ENCODE data around the gene GTF3C1.
"Not testable (repeated sequence)": the region's sequence is repeated elsewhere in the genome, so short reads cannot be mapped to it uniquely, and the experiment has no call there.

GTF3C1 gene

DNA sequence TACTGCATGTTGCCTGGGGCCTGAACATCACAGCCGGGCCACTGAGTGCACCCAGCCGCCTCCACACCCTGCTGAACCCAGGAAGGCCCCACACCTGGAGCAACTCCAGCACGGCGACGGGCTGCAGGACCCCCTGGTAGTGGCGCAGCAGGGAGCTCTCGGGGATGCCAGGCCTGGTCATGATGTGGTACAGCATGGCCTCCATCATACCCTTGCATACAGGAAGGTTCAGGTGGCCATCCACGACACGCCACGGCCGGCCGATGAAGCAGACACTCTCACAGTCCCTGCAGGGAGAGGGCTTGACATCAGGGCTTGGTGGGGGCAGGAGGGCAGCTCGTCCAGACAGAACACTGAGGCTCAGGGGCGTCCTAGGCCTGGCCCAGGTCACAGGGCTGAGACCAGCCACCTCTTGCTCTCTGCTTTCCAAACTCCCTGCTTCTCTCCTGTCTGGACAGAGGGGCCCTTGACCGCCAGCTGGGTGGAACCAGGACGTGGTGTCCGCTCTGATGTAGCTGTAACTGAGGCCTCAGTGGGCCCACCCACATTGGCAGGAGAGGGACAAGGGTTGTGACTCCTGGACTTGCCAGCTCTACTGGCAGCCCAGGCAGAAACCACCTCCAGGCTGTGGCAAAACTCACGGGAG lies 87.4 kb downstream of the GTF3C1 start:
- no peak for DNase-seq (ENCODE audit: low read depth)

DNA sequence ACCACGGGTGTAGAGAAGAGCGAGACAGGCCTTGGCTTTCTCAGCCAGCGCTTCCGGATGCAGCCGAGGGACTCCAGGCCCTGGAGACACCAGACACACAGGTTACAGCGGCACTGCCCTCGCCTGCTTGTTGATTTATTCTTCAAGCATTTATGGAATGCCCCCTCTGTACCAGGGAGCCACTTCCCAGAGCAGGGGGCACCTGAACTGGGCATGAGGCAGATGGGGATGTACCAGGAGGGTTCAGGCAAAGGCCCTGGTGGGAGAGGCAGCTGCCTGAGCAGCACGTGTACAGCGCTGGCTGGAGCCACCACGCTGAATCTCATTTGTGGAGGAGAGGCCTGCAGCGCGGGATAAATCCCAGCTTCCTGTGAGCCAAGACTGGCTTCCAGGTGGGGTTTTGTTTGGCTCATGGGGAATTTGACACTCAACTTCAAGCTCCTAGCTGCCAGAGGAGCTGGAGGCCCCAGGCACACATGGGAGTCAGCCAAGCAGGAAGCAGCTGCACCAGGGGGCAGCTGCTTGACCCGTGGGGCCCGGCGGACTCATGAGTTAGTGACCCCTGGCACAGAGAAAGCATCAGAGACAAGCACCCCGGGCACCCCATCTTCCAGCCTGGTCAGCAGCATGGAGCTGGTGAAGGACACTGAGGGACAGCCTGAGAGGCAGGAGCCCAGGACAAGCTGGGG lies 88.1 kb downstream of the GTF3C1 start:
- no peak for DNase-seq (ENCODE audit: low read depth)

DNA sequence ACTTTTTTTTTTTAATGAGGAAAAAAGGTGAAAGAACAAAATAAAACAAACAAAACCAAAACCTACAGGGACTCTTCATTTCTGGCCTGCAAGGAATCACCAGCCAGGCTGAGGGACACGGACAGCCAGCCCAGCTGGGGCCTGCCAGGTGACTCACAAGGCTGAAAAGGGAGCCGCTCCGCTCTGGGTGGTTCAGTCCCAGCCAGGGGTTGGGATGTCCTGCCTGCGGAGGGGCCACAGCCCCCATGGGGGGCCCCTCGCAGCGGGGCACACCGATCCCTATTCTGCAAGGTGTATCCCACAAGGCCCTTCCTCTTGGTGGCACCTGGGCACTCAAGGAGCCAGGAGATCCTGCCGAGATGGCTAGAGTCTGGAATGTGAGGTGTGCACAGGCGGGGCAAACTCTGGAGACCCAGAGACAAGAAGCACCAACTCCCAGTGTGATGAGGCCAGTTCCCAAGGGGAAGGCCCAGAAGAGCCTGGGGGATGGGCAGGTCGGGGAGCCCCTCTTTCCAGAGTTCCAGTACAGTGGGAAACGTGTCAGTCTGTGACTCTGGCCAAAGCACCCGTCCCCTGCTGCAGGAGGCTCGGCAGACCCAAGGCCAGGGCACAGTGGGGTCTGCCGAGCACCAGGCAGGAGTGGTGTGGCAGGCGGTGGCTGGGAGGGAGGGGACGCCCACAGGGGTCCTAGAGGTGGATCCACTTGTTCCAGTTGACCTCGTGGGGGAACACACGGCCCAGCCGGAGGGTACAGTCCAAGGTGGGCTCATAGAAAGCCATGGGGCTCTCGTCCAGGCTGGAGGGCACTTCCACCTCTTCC lies 88.8 kb downstream of the GTF3C1 start:
- DNase-seq (ENCODE audit: low read depth), result no peak

DNA sequence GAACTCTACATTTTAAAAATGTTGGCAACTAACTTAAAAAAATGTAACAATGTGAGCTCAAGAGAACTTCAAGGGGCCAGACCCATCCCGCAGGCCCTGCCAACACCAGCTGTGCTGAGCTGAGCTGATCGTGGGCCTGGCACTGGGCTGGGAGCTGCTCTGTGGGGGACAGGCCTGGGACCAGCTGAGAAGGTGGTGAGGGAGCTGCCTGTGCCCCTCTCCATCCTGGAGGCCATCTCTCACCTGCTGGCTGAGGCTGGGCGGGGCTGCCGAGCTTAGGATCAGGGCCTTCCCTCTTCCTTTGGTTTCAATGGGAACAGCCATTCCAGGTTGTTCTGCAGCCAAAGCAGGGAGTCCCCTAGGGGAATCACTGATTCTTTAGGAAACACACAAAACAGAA lies 89.5 kb downstream of the GTF3C1 start:
- no peak for DNase-seq (ENCODE audit: low read depth)

DNA sequence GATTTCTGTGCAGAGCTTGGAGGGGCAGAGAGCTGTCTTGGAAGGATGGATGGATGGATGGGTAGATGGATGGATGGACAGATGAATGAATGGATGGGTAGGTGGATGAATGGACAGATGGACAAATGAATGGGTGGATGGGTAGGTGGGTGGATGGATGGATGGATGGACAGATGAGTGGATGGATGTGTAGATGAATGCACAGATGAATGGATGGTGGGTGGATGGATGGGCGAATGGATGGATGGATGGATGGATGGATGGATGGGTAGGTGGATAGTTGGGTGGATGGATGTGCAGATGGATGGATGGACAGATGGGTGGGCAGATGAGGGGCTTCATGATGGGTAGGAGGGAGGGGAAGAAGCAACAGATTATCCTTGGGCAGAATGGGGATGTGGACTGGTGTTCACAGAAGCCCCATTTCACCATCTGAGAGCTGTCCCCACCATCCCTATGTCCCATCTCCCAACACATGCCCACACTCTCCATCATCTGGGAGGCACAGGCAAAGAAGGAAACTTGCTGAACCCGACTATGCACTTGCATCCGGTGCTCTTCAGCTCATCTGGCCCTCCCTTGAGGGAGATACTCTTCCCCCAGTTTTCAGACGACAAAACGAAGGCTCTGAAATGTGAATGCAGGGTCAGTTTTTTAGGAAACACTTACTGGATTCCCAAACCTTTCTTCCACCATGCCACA lies 90.6 kb downstream of the GTF3C1 start:
- no peak for DNase-seq (ENCODE audit: low read depth)

DNA sequence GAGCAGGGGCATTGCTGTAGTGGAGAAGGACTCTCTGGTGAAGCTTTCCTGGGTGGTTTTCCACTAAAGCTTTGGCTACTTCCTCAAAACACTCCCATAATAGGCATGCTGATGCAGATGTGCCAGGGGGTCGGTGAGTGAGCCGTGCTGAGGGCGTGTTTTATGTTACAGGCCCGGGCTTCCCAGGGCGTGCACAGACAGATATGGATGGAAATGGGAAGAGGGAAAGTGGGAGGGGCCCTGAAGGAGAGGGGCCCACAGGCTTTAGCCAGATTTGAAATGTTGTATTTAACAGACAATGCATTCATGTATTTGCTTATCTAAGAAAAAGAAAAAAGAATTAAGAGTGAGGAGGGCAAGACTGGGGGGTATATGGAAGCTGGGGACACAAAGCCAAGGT lies 91.5 kb downstream of the GTF3C1 start:
- DNase-seq (ENCODE audit: low read depth), result no peak

DNA sequence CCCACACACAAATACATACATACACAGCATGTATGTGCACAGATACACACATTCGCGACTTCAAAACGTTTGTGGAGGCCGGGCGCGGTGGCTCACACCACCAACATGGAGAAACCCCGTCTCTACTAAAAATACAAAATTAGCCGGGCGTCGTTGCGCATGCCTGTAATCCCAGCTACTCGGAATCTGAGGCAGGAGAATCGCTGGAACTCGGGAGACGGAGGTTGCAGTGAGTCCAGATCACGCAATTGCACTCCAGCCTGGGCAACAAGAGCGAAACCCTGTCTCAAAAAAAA lies 92.2 kb downstream of the GTF3C1 start:
- DNase-seq (ENCODE audit: low read depth), result not testable (repeated sequence)

DNA sequence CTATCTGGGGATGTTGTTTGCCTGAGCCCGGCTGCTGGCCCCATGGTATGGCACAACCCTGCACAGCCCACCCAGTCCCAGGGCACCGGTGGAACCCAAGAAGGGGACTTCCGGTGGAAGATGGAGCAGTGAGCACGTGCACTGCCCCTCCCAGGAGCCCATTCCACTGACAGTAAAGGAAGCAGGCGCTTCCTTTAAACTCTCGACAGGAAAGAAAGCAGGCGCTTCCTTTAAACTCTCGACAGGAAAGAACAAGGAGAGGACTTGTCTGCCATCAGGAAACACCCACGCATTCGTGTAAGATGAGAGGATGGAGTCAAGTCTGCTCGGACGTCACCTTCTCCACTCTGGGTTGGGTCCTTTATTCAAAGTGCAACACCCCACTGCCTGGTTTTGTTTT lies 94.0 kb downstream of the GTF3C1 start:
- no peak for DNase-seq (ENCODE audit: low read depth)

DNA sequence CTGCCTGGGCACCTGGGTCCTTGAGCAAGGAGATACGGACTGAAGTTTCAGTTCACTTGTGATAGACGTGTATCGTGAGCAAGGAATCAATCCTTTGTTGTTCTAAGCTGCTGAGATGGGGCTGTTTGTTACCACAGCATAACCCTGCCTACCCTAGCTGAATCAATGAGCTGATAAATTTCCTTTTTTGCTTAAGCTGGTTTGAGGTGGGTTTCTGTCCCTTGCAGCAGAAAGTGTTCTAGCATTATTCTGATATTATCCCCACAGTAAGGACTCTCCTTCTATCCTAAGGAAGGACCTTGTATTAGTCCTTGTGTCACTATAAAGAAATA lies 96.3 kb downstream of the GTF3C1 start:
- DNase-seq (ENCODE audit: low read depth), result no peak

DNA sequence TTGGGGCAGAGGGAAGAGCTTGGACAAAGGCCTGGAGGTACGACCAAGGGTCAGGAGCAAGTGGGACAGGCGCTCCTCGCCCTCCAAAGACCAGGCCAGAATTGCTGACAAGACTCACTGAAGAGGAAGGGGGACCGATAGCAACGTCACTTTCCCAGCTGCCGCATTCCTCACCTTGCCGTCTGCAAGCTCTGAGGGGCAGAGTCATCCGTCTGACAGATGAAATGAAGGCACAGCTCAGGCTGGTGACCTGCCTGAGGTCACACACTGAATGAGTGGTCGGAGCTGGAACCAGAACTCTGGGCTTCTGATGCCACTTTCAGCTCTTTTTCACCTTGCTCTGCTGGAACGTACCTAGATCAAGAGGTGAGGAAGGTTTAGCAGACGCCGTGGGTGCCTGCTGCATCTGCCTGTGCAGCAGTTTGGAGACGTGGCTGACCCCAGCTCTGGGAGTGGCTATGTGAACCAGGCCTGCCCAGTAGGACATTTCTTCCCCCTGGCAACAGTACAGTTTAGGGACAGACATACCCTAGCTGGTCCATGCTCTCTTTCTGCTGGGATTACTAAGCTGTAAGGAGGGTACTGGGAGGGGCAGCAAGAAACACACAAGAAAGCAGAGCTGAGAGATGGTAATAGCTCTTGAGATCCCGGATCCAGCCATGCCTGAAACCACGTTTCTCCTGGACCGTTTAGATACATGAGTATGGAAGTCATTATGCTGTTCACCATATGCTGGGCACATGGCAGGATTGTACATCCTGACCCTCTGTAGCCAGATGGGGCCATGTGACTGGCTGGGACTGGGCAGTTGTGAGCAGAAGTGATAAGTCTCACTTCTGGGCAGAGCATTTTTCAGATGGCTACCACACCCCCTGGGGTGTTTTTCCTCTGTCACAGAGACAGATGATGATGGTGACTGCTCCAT lies 96.9 kb downstream of the GTF3C1 start:
- DNase-seq (ENCODE audit: low read depth), result no peak

DNA sequence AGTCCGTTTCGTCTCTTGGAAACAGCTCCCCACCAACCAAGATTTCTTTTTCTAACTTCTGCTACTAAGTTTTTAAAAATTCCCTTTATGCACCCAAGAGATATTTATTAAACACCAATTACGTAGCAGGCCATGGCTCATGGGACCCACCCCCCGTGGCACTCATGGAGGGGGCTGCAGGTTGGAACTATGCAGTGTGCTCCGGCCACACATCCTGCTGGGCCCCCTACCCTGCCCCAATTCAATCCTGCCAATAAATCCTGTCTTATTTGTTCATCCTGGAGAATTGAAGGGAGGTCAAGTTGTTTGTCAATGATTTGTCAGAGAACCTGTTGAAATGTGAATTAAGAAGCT lies 99.5 kb downstream of the GTF3C1 start:
- no peak for DNase-seq (ENCODE audit: low read depth)

DNA sequence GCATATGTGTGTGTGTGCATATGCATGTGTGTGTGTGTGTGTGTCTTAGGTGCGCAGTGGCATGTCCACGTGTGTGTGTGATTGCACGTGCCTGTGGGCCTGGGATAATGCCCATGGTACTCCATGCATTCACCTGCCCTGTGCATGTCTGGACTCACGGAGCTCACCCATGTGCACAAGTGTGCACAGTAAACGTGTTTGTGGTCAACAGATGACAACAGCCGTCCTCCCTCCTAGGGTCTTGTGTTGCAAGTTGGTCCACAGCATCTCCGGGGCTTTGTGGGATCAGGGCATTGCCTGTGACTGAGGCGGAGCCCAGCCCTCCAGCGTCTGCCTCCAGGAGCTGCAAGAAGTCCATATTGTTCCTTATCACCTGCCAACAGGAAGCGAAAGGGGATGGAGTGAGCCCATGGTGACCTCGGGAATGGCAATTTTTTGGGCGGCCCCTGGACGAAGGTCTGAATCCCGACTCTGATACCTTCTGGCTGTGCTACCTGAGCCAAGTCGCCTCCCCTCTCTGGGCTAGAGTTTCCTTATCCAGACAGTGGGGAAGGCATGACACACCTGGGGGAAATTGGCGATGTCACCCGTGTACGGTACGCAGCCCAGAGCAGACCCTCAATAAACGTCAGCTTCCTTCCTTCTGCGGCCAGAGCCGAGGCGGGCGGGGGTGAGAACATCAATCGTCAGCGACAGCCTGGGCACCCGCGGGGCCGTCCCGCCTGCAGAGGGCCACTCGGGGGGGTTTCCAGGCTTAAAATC lies 100.1 kb downstream of the GTF3C1 start:
- DNase-seq (ENCODE audit: low read depth), result no peak

DNA sequence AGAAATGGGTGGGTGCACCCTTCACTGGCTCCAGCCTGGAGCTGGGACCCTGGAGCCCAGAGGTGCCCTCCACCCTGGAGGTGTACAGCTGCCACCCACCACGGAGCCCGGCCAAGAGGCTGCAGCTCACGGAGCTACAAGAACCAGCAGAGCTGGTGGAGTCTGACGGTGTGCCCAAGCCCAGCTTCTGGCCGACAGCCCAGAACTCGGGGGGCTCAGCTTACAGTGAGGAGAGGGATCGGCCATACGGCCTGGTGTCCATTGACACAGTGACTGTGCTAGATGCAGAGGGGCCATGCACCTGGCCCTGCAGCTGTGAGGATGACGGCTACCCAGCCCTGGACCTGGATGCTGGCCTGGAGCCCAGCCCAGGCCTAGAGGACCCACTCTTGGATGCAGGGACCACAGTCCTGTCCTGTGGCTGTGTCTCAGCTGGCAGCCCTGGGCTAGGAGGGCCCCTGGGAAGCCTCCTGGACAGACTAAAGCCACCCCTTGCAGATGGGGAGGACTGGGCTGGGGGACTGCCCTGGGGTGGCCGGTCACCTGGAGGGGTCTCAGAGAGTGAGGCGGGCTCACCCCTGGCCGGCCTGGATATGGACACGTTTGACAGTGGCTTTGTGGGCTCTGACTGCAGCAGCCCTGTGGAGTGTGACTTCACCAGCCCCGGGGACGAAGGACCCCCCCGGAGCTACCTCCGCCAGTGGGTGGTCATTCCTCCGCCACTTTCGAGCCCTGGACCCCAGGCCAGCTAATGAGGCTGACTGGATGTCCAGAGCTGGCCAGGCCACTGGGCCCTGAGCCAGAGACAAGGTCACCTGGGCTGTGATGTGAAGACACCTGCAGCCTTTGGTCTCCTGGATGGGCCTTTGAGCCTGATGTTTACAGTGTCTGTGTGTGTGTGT lies 100.9 kb downstream of the GTF3C1 start:
- no peak for DNase-seq (ENCODE audit: low read depth)

DNA sequence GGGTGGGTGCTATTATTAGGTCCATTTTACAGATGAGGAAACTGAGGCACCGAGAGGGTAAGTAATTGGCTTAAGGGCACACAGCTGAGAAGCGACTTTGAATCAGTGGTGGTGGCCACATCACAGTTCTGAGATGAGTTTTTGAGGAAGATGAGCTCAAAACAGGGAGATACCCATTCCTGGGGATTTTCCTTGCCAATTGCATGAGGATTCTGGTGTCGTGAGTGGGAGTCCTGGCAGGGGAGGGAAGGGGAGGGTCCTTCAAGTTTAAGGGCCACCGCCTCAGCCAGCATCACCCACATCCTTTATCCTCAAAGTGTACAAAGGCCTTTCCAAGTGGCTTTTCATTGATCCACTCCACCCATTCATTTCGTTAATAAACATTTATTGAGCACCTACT lies 102.4 kb downstream of the GTF3C1 start:
- no peak for DNase-seq (ENCODE audit: low read depth)

DNA sequence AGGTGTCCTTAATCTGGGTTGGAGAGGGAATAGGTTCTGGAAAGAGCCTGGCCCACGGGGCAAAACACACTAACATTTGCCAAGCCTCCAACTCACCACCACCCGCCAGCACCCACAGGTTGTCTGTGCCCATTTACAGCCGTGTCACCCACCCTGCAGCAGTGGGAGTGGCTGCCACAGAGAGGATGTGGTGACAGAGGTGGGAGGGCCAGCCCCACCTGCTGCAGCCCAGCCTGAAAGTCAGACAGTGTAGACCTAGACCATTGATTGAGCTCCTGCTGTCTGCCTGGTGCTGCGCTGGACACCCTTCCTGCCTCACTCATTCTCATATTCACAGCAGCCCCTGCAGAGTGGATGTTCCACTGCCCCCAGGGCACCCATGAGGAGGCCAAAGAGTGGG lies 103.0 kb downstream of the GTF3C1 start:
- no peak for DNase-seq (ENCODE audit: low read depth)

DNA sequence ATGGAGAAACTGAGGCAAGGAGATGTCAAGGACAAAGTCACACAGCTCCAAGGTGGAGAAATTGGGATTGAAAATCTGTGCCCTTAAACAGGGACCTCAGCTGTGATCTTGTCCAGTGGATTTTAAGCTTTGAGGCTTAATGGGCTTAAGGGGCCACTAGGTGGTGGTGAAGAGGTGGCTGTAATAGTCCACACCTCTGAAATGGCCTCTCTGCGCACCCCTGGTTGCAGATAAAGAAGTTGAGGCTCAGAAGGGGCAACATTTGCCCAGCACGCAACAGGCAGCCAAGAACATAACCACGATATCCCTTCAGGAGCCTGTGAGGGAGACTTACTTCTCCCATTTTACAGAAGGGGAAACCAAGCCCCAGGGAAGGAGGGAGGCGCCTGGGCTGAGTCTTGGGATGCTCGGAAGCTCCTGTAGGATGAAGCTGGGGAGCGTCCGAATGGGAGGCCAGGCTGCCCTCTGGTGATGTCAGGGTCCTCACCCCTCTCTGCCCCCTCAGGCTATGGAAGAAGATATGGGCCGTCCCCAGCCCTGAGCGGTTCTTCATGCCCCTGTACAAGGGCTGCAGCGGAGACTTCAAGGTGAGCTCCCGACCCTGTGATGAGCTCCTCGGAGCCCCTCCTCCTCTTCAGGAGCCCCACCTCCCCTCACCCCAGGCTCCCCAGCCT lies 104.1 kb downstream of the GTF3C1 start:
- DNase-seq (ENCODE audit: low read depth), result no peak

DNA sequence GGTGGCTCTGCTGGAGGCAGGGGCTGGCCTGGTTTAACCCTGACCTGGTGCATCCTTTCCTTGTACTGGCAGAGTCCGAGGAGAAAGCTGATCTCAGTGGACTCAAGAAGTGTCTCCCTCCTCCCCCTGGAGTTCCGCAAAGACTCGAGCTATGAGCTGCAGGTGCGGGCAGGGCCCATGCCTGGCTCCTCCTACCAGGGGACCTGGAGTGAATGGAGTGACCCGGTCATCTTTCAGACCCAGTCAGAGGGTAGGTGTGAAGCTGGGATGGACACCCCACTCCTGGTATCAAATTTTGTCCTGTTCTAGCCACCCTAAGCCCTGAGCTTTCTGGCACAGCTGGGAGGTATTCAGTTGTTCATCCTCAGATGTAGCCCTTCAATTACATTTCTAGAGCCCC lies 105.2 kb downstream of the GTF3C1 start:
- no peak for DNase-seq (ENCODE audit: low read depth)

DNA sequence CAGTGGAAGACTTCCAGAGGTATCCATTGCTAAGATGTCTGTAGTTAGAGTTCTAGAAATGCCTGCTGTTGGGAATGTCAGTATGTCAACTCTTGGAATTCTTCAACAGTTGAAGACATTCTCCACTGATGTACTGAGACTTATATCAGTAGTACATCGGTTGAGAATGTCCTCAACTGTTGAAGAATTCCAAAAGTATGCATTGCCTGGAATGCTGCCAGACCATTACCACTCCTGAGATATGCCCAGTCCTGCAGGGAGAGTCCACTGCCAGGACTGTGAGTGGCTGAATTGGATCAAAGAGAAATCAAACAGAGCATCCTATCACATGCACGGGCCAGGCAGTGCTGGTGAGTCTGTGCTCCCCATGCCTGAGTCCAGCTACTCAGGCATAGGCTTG lies 105.7 kb downstream of the GTF3C1 start:
- DNase-seq (ENCODE audit: low read depth), result no peak

DNA sequence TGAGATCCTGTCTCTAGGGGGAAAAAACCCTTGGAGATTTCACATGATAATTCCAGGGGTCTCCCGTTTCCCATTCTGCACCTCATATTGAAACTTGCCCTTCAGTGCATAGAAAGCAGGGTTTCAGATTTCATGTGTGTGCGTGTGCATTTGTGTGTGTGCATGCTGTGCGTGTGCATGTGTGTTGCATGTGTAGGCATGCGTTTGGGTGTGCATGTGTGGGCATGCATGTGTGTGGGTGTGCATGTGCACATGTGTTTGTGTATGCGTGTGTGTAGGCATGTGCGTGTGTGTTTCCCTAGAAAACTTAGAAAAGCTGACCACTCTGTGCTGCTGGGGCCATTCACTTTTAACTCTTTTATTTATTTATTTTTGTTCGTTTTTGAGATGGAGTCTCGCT lies 107.7 kb downstream of the GTF3C1 start:
- DNase-seq (ENCODE audit: low read depth), result no peak

DNA sequence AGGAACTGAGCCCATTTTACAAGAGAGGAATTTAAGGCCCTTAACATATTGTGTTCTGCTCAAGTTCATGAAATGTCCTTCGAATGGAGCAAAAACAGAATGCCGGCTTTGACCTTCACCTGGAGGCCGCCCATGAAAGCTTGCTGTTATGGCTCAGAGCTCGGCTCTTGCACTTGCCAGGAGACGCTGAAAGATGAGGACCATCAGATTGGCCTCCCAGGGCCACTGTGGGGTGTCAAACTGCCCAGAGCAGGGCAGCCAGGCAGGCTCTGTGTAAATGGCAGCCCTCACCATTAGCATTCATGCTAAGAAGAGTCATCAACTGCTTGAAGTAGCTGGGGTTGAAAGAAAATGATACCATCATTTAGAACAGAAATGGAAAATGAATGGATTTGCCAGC lies 108.4 kb downstream of the GTF3C1 start:
- no peak for DNase-seq (ENCODE audit: low read depth)
